Mesodermal cell (in vitro differentiated cells): ENCODE measurements around the gene CCND2.
A peak's percentile ranks its signal among the peaks of the same experiment; 100 is the strongest.

Source experiments
- H3K27ac ChIP-seq: 2 replicates; pipeline ENCODE4 v1.7.0; 2013; ENCODE audit warnings: mild to moderate bottlenecking, low read depth, low read length, moderate library complexity; ENCODE audit not compliant: severe bottlenecking
- H3K36me3 ChIP-seq: 2 replicates; pipeline ENCODE4 v1.7.1; 2013; ENCODE audit warnings: mild to moderate bottlenecking, low read length, moderate library complexity; ENCODE audit not compliant: control insufficient read depth, insufficient read depth
- H3K4me1 ChIP-seq: one replicate; pipeline ENCODE4 v1.7.1; 2013; ENCODE audit warnings: mild to moderate bottlenecking, low read length; ENCODE audit not compliant: insufficient read depth, control insufficient read depth, poor library complexity, severe bottlenecking
- H3K4me3 ChIP-seq: 2 replicates; pipeline ENCODE4 v1.7.0; 2013; ENCODE audit warnings: low read length, control low read depth, mild to moderate bottlenecking; ENCODE audit not compliant: insufficient read depth, poor library complexity, severe bottlenecking; ENCODE audit errors: extremely low read depth
- H3K9me3 ChIP-seq: 2 replicates; pipeline ENCODE4 v1.7.1; 2013; ENCODE audit warnings: mild to moderate bottlenecking, low read length, moderate library complexity; ENCODE audit not compliant: control insufficient read depth
- WGBS, 2 experiments: methylation state at CpG; one replicate each; pipeline ENCODE4 v1.1.5; 2013; ENCODE audit warnings: missing lambda C conversion rate in 2 of 2; ENCODE audit not compliant: insufficient coverage in 2 of 2; 5-methylcytosine and 5-hydroxymethylcytosine counted together

Gene CCND2

GRCh38 chr12:4312251-4312650 is 38.7 kb downstream of the CCND2 start:
- no peak overlapping the region for H3K27ac ChIP-seq
- peaks cover 17% of the 10 kb centered on the region for H3K36me3 ChIP-seq
- H3K4me1 ChIP-seq = peaks cover 3% of the 10 kb centered on the region
- WGBS, 2 experiments = 86 to 100% methylated on average over 1 to 2 of the region's 2 CpGs
- H3K9me3 ChIP-seq = no peaks in the 10 kb centered on the region
- H3K4me3 ChIP-seq = no peak overlapping the region

- Histone ChIP-seq H3K36me3 (peaks cover 27% of the 10 kb centered on the region), H3K27ac (peak overlapping the region; percentile 95), H3K4me1 (peaks cover 16% of the 10 kb centered on the region), H3K9me3 (no peaks in the 10 kb centered on the region), H3K4me3 (peak overlapping the region; percentile 97)
- 4 to 10% methylated on average over 13 of the region's 13 CpGs for WGBS, 2 experiments
Observed at GRCh38 chr12:4320497-4320852, 46.9 kb downstream of the CCND2 start.

- Histone ChIP-seq H3K9me3 (no peaks in the 10 kb centered on the region), H3K4me3 (peak within 1 kb of the TSS; percentile 97), H3K4me1 (peaks cover 16% of the 10 kb centered on the region), H3K36me3 (peaks cover 33% of the 10 kb centered on the region), H3K27ac (peak within 1 kb of the TSS; percentile 95)
- 0% methylated on average over 52 to 62 of the region's 76 CpGs for WGBS, 2 experiments
Observed at GRCh38 chr12:4320853-4321701, 47.5 kb downstream of the CCND2 start, which contains the start of gene TIGAR. TSS of gene TIGAR (plus strand) at chr12:4321213. CDS start at chr12:4321272, 59 bp downstream.

- WGBS, 2 experiments = 89 to 100% methylated on average over 1 to 2 of the region's 5 CpGs
- H3K9me3 ChIP-seq = no peaks in the 10 kb centered on the region
- H3K4me3 ChIP-seq = peak overlapping the region; percentile 97
- no peak overlapping the region for H3K27ac ChIP-seq
- H3K36me3 ChIP-seq = peaks cover 44% of the 10 kb centered on the region
- peaks cover 11% of the 10 kb centered on the region for H3K4me1 ChIP-seq
Observed at GRCh38 chr12:4322726-4323125, 49.2 kb downstream of the CCND2 start.
